DMS114 treated with DMSO at 0.1 percent for 48 hours (cell line): ENCODE data around the gene LRBA.

ENCODE experiments used
- DNase-seq: peaks from one replicate; lab custom pipeline; 2025; ENCODE audit not compliant: unreplicated experiment; lab: John Stamatoyannopoulos, UW

Gene LRBA

GRCh38 chr4:150884625-150885024 lies 130.5 kb downstream of the LRBA start:
- DNase-seq = no peak

- DNase-seq = no peak
Observed at GRCh38 chr4:150875367-150875766, 139.7 kb downstream of the LRBA start.

DNA sequence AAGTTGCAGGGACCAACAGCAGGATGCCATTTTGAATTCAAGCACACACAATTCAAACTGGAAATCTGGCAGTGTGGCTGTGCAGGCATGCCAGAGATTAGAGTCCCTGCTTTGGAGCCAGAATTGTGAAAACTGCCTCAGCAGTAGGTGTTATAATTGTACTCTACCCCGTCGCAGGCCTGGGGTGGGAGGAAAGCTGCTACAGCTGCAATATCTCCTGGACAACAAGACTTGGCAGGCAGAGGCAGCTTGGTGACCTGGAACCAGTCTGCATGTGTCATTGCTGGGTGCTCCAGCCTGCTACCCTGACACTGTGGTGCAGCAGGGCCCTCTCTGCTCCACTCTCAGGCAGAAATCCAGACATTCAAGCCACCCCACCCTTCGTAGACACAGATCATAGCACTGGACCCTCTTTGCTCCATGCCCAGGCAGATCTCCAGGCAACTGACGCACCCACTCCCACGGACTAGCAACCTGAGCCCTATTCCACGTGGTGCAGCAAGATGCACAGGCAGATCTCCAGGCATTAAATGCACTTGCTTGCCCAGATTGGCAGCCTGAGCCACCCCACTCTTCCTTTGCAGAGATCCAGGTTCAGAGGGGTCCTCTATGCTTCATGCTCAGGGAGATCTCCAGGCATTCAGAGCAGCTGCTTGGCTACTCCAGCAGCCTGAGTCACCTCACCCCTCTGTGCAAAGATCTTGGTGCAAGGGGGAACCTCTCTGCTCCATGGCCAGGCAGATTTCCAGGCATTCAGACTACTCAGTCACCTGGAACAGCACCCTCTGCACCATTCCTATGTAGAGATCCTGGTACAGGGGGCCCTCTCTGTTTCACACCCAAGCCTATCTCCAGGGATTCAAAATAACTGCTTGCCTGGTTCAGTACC lies 140.5 kb downstream of the LRBA start:
- no peak for DNase-seq

- peak; percentile 68 for DNase-seq
Observed at GRCh38 chr4:150867148-150867547, 147.9 kb downstream of the LRBA start.

- DNase-seq = no peak
Observed at GRCh38 chr4:150863456-150863855, 151.6 kb downstream of the LRBA start.

DNA sequence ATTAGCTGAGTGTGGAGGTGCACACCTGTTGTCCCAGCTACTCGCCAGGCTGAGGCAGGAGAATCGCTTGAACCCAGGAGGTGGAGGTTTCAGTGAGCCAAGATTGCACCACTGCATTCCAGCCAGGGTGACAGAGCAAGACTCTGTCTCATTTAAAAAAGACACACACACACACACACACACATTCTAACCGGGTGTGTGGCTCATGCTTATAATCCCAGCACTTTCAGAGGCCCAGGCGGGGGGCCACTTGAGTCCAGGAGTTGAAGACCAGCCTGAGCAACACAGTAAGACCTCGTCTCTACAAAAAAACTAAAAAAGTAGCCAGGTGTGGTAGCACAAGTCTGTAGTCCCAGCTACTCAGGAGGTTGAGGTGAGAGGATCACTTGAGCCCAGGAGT lies 152.3 kb downstream of the LRBA start:
- no peak for DNase-seq

DNA sequence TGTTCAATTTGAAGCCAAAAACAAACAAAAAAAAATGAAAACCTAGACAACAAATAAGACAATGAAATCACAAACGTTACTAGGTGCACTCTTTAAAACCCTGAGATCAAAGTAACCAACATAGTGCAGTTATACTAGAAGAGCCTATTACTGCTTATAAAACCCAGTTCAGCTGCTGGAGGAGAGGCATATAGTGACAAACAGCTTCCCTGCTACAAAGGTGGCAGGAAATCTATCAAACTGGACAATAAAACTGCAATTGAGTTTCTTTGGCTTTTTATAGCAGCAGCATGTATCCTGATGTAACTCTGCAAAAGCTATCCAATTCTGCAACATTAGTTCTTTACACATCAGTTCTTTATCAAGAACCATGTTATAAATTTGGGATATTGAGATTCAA lies 155.6 kb downstream of the LRBA start:
- no peak for DNase-seq

- DNase-seq = no peak
Observed at GRCh38 chr4:150855981-150856510, 159.0 kb downstream of the LRBA start.

DNA sequence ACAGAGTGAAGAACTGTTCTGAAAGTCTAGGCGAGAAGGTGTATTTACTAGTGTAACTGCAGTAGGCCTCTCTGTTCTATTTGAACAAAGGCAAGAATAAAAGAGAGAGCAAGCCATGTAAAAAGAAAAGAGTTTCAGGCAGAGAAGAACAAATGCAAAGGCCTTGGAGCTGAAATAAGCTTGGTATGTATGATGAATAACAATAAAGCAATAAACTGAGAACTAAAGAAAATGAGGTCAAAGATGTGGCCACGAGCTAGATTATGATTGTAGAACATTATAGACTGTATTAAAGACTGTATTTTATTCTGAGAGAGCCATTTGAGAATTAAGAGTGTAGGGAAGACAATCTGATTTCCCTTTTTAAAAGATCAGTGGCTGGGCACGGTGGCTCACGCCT lies 160.5 kb downstream of the LRBA start:
- DNase-seq = no peak

DNA sequence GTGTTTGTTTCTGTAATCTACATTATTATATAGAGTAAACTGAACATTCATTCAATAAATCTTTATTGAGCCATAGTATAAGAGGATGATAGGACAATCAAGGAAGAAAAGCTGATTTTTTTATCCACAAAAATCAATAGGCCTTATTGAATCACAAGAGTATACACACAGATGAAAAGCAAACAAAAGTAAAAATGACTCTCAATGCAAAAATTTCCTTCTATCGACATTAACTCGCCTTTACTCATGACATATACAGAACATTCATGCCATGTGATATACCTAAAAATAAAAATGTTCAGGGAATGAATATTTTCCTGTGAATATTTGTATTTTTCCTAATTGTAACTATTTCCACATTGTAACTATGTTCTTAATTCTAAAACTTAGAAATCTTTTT lies 161.2 kb downstream of the LRBA start:
- no peak for DNase-seq

GRCh38 chr4:150852216-150852615 lies 162.9 kb downstream of the LRBA start:
- DNase-seq = no peak

DNA sequence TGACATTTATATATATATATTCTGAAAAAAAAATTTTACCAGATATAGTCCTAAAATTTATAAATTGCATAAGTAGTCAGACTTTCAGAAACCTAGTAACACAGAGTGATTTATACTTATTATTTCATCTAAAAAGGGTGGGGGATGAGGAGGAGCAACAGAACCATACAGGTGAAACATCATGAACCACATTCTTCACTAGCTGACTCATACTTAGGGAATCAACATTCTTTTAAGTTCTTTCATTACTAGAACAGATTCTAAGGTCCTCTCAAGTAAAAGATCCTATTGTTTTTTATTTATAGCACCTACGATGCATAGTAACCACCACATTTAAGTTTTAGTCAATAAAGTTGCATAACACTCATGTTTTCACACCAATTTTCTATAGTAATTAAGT lies 166.1 kb downstream of the LRBA start:
- no peak for DNase-seq

GRCh38 chr4:150828159-150828558 lies 186.9 kb downstream of the LRBA start:
- no peak for DNase-seq

GRCh38 chr4:150827226-150827625 lies 187.9 kb downstream of the LRBA start:
- DNase-seq = no peak

- no peak for DNase-seq
Observed at GRCh38 chr4:150826306-150826705, 188.8 kb downstream of the LRBA start.

- DNase-seq = no peak
Observed at GRCh38 chr4:150822407-150822806, 192.7 kb downstream of the LRBA start.

DNA sequence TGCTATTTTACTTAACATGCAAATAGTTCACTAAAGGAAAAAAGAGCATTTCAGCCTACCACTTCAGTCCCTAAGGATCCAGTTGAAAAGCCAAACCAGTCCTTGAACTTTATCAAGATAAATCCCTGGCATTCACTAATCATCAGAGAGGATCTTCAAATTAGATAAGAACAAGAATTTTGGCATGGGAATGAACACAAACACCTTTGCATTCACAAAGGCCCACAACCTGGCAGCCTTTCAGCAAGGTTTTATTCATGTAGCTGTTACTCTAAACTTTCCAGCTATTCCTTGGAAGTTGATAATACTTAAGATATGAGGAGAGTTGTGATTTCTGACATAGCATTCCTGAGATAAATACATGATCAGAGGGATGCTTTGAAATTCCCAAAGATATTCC lies 193.4 kb downstream of the LRBA start:
- DNase-seq = no peak

- no peak for DNase-seq
Observed at GRCh38 chr4:150820409-150820808, 194.7 kb downstream of the LRBA start.

DNA sequence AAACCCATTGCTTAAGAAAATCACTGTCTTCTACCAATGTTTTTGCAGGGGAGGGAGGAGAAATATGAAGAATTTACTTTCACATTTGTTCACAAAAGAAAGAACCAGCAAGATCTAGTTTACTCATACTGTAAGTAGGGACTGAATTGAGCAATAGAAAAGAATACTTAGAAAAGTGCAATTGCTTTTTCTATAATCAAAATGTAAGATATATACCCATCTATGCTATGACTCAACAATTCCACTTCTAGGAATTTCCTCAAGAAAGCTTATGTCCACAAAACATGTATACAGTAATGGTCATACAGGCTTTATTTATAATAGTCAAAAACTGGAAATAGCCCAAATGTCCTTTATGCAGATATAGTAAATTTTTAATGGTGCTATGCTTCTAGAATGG lies 196.4 kb downstream of the LRBA start:
- no peak for DNase-seq

DNA sequence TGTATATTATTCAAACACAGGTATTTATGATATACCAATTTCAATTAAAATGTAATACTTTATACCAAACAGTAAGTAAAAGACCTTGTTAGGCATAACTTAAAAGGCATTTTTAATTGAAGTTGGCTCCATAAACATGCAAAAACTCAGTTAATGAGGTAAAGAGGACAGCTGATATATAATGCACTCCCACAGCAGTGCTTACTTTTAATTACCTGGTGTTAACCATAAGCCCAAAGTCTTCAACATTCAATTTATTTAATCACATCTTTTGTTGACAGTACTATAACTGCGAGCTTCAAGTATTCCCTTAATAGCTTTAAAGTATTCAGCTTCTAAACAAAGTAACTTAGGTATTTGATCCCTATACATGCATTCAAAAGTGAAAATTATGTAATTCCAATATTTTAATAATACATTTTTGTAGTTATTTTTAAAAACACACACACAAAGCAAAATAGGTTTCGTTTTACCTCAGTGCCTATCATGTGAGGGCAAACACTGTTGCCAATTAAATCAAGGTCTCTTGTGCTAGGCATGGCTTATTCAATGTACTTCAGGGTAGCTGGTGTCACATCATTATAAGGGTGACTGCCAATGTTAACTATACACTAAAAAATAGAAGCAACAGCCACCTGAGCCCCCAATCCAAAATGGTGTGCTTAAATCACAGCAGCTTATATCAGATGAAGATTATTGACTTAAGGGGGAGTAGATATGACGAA lies 197.1 kb downstream of the LRBA start:
- DNase-seq = no peak

GRCh38 chr4:150817017-150817416 lies 198.1 kb downstream of the LRBA start:
- DNase-seq = no peak

- DNase-seq = no peak
Observed at GRCh38 chr4:150816491-150816890, 198.6 kb downstream of the LRBA start.
